ENCODE data around the gene SRGN. TPM values are rescaled to one million over a fixed set of nuclear protein-coding genes. Genes with fewer than 3 reads are reported as not detected.

SRGN gene
- total RNA-seq, 4 donors from 2014 or later = 104 to 572 (median 285) TPM

DNA sequence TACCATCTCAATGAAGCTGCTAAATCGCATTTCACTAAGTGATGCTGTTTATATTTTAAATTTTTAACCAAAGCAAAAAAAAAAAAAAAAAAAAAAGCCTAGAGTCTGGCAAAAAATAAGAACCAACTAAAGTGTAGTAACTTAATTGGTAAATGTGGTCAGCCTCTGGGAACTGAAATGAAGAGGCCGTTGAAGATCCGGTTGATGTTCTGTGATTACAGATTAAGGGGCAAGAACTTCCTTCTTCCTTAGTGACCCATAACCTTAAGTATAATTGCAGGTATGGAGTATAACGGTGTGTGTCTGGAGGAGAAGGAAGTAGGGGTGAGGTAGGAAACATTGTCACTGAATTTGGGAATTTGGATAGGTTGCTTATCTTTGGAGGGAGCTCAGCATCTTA, 7.7 kb upstream of the SRGN start:
- TF ChIP-seq, protein P1, sequence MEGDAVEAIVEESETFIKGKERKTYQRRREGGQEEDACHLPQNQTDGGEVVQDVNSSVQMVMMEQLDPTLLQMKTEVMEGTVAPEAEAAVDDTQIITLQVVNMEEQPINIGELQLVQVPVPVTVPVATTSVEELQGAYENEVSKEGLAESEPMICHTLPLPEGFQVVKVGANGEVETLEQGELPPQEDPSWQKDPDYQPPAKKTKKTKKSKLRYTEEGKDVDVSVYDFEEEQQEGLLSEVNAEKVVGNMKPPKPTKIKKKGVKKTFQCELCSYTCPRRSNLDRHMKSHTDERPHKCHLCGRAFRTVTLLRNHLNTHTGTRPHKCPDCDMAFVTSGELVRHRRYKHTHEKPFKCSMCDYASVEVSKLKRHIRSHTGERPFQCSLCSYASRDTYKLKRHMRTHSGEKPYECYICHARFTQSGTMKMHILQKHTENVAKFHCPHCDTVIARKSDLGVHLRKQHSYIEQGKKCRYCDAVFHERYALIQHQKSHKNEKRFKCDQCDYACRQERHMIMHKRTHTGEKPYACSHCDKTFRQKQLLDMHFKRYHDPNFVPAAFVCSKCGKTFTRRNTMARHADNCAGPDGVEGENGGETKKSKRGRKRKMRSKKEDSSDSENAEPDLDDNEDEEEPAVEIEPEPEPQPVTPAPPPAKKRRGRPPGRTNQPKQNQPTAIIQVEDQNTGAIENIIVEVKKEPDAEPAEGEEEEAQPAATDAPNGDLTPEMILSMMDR (IDR thresholded peaks at IDR 0.05; ENCODE audit: low read depth) = no peak

DNA sequence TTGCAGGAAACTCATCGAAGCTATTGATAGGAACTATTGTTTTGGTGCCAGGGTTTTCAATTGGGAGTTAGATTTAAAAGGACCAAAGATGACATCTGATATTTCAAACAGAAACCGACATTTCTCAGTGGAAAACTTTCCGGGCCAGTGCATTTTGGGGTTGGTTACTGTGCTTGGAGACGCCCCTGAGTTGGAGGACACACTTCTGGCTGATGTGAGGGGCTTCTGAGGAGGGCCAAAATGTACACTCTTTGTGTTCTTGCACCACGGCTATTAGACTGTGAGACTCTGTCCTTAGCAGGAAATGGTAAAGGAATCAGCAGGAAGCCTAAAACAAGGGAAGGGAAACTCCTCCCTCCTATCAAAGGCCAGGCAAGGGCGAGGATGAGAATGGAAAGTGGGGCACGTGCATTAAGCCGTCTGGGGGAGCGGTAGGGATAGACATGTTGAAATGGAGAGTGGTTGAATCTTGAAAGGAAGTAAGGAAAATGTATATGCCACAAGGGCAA, 1.8 kb upstream of the SRGN start:
- TF ChIP-seq, protein P1 (IDR thresholded peaks at IDR 0.05; ENCODE audit: low read depth) = no peak

DNA sequence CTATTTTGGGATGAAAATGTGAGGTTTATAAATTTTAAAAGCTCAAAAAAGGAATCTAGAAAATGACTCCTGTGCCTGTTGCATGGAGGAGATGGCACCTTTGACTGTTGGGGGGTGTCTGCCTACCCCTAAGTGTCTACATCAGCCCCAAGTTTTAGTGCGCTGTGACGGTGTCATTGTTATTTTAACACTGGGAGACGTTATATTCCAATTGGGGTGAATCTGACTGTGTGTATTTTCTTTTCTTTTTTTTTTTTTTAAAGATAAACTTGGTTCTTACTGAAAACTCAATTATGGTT, 517 bp downstream of the SRGN start:
- TF ChIP-seq, protein P1 (IDR thresholded peaks at IDR 0.05; ENCODE audit: low read depth) = no peak

DNA sequence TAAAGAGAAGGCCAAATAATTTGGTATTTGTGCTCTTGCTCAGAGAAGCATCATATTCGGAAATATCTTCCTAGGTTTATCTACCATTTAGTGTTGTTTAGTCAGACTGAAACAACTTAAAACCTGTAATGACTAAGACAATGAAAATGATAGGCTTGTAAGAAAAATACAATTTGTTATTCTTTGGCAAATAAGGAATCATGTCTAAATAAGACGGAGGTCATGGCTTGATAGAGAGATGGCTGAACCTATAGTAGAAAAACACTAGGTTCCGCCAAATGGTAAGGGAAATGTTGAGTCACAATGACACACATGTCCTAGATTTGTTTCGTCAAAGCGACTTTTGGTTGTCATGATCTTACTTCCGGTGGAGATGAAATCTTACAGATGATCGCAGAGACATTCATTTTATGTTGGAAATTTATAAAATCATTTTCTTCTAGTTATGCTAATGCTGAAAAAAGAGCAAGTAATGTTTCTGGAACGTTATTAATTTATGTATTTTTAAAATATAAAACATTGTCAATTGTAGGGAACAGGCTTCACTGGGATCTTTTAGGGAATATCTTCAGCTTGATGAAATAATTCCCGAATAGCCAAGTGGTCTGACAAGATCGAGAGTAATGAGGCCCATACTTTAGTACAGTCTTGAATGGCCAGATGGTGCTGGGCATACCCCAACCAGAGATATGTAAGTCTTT, 1.0 kb downstream of the SRGN start:
- TF ChIP-seq, protein P1 (IDR thresholded peaks at IDR 0.05; ENCODE audit: low read depth) = no peak

DNA sequence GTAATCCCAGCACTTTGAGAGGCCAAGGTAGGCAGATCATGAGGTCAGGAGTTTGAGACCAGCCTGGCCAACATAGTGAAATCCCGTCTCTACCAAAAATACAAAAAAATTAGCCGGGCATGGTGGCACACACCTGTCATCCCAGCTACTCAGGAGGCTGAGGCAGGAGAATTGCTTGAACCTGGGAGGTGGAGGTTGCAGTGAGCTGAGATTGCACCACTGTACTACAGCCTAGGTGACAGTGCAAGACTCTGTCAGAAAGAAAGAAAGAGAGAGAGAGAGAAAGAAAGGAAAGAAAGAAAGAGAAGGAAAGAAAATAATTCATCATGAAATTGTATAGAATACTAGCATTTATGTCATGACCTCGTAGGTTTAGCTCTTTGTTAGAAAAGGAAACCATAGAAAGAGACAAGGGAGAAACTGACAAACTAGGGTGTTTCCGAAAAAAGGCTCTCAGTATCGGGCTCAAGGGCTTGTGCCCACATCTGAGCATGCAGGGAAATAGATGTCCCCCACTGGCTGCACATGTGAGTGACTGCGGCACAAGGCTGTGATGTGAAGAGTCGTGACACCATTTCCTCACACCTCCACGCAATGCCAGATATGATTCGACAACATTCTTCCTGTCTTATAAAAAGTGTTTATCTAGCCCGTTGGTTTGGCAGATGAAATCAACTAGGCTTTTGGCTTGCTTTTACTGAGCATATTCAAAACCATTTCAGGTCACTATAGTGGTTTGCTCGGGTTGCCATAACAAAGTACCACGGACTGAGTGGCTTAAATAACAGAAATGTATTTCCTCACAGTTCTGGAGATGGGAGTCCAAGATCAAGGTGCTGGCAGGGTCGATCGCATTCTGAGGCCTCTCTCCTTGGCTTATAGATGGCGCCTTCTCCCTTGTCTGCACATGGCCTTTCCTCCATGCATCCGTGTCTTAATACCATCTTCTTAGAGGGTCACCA, 2.0 kb downstream of the SRGN start:
- TF ChIP-seq, protein P1 (IDR thresholded peaks at IDR 0.05; ENCODE audit: low read depth) = no peak

DNA sequence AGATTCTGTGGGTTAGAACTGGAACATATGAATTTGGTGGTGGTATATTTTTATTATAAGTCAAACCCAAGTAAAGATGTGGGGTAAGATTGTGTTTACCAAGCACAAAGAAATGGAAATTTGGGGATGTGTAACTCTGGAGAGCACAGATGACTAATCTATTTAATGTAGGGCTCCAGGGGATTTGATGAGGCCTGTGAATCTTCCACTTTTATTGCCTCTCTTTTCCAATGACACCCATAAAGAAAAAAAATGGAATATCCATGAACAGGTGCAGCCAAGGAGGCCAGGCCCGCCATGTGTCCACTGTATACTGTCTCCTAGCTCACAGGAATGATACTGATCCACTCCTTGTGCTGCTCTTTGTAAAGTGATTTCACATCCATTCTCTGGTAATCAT, 2.8 kb downstream of the SRGN start:
- TF ChIP-seq, protein P1 (IDR thresholded peaks at IDR 0.05; ENCODE audit: low read depth) = no peak

DNA sequence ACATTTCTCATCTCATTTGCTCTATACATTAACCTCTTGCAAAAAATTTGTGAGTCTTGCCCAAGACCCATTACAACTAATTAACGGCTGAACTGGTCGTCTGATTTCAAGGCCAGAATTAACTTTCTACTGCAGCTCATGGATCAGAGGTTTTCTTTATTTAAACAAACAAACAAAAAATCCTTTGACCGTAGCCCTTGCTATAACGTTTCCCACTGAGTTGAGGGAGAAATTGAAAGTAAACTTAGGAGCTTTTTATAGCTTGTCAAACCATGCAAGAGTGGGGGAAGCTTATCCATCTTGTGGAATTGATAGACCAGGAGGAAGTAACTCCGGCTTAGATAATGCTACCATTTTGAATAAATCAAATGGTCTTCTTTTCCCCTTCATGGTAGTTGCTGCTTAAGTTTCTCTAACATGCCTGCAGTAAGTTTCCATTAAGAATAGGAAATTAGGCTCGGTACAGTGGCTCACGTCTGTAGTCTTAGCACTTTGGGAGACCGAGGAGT, 3.3 kb downstream of the SRGN start:
- TF ChIP-seq, protein P1 (IDR thresholded peaks at IDR 0.05; ENCODE audit: low read depth) = no peak
